Measurements from ENCODE around the gene ALOX5. TPM values are rescaled to one million over a fixed set of nuclear protein-coding genes. Genes with fewer than 3 reads are reported as not detected.

The ALOX5 gene
- total RNA-seq, 1 donor from 2014 or later, result 23.1 TPM

DNA sequence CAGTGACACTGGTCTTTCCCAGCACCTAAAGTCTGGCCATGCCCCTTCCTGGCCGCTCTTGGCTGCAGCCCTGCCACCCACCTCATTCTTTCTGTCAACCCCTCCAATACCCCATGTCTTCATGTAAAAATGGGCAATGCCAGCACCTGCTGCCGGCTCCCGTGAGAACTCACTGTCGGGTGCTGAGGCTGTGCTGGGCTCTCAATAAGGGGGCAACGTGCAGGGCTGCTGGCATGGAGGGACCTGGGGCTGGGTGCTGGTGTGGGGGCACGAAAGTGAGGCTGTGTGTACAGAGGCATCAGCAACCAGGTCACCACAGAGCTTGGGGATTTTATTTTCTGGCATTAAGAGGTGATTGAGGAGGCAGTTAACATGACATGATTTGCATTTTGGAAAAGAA, 65.3 kb downstream of the ALOX5 start:
- H3K9me3 ChIP-seq, result peaks cover 0 to 5% of the 10 kb centered on the region in 2 donors
- H3K4me1 ChIP-seq, result no peaks in the 10 kb centered on the region
- no peak overlapping the region for H3K4me3 ChIP-seq
- TF ChIP-seq, protein P1, sequence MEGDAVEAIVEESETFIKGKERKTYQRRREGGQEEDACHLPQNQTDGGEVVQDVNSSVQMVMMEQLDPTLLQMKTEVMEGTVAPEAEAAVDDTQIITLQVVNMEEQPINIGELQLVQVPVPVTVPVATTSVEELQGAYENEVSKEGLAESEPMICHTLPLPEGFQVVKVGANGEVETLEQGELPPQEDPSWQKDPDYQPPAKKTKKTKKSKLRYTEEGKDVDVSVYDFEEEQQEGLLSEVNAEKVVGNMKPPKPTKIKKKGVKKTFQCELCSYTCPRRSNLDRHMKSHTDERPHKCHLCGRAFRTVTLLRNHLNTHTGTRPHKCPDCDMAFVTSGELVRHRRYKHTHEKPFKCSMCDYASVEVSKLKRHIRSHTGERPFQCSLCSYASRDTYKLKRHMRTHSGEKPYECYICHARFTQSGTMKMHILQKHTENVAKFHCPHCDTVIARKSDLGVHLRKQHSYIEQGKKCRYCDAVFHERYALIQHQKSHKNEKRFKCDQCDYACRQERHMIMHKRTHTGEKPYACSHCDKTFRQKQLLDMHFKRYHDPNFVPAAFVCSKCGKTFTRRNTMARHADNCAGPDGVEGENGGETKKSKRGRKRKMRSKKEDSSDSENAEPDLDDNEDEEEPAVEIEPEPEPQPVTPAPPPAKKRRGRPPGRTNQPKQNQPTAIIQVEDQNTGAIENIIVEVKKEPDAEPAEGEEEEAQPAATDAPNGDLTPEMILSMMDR (IDR thresholded peaks at IDR 0.05), result no peak
- H3K27ac ChIP-seq, result no peak overlapping the region
- no peaks in the 10 kb centered on the region for H3K36me3 ChIP-seq
- DNase-seq (ENCODE audit: low spot score in 2 of 2), result no peak
- intact Hi-C loops (cut with DNase I), result no loop called here
- no peaks in the 10 kb centered on the region for H3K27me3 ChIP-seq

DNA sequence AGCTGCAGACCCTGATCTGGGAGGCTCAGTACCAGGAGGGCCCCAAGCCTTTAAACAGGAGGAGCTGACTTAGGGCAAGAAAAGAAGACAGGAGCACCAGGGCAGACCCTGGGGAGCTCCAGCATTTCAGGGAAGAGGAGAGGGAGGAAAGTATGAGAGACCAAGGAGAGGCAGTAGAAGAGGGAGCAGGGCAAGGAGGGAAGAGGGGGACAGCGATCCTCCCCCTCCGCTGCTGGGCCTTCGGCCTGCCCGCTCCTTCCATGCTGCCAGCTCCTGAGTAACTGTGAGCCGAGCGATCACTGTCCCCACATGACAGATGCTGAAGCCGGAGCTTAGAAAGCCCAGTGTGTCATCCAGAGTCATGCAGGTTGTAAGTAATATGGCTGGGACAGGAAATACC, 65.9 kb downstream of the ALOX5 start:
- intact Hi-C loops (cut with DNase I), result no loop called here
- no peak overlapping the region for H3K4me3 ChIP-seq
- H3K27ac ChIP-seq, result no peak overlapping the region
- no peak for DNase-seq (ENCODE audit: low spot score in 2 of 2)
- no peaks in the 10 kb centered on the region for H3K4me1 ChIP-seq
- no peaks in the 10 kb centered on the region for H3K27me3 ChIP-seq
- TF ChIP-seq, protein P1 (IDR thresholded peaks at IDR 0.05), result no peak
- H3K9me3 ChIP-seq, result peaks cover 0 to 5% of the 10 kb centered on the region in 2 donors
- no peaks in the 10 kb centered on the region for H3K36me3 ChIP-seq

DNA sequence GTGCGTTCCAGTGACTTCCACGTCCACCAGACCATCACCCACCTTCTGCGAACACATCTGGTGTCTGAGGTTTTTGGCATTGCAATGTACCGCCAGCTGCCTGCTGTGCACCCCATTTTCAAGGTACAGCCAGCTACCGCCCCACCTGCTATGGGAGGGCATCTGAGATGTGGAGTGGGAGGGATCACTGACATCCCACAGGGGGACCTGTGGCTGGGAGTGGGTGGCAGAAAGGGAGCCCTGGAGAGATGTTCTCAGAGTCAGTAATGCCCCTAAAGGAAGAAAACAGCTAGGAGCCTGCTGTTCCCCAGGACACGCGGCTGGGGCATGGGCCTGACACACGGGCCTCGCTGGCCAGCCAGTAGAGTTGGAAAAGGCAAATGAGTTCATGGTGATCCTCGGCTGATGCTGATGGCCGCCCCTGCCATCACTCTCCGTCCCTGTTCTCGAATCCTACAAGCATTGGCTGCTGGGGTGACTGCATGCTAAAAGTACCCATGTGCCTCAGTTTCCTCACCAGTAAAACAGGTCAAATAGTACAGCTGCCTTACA, 66.6 kb downstream of the ALOX5 start:
- Histone ChIP-seq H3K4me1 (no peaks in the 10 kb centered on the region), H3K4me3 (no peak overlapping the region), H3K27me3 (no peaks in the 10 kb centered on the region), H3K9me3 (peaks cover 0 to 5% of the 10 kb centered on the region in 2 donors), H3K36me3 (no peaks in the 10 kb centered on the region), H3K27ac (no peak overlapping the region)
- DNase-seq (ENCODE audit: low spot score in 2 of 2), result no peak
- TF ChIP-seq, protein P1 (IDR thresholded peaks at IDR 0.05), result no peak
- intact Hi-C loops (cut with DNase I), result no loop called here

DNA sequence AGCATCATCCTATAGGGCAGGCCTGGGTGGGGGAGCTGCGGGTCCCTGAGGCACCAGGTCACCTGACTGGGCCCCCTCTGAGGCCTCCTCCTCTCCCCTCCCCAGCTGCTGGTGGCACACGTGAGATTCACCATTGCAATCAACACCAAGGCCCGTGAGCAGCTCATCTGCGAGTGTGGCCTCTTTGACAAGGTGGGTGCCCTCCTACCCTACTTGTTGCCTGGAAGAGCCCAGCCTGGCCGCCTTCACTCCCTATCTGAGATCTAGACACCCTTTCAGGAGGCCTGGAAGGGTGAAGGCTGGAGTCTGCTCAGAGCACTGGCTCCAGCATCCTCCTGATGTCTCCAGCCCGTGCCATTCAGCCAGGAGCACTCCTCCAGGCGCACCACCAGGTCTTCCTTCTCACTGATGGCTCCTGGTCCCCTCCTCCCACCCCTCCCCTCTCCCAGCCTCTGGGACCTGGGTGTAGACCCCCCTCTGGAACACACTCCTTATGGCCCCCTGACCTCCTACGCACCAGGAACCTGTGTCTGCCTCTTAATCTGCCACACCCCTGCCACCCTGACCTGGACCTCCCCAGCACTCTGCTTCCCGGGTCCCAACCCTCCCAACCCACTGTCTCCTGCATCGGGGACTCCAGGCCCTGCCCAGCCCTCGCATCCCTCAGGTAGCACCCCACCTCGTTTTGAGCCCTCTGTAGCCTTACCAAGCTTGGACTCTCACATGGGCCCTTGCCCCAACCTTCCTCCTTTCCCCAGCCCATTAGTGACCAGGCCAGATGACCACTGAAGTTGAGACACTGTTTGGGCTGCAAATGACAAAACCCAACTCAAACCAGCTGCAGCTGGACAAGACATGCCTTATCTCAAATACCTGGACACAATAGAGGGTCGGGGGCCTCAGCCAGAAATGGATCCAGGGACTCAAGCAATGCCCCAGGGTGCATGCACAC, 67.5 kb downstream of the ALOX5 start:
- Histone ChIP-seq H3K36me3 (no peaks in the 10 kb centered on the region), H3K9me3 (peaks cover 0 to 2% of the 10 kb centered on the region in 2 donors), H3K4me3 (no peak overlapping the region), H3K27me3 (no peaks in the 10 kb centered on the region), H3K27ac (no peak overlapping the region), H3K4me1 (no peaks in the 10 kb centered on the region)
- no peak for DNase-seq (ENCODE audit: low spot score in 2 of 2)
- intact Hi-C loops (cut with DNase I), result no loop called here
- TF ChIP-seq, protein P1 (IDR thresholded peaks at IDR 0.05), result no peak

DNA sequence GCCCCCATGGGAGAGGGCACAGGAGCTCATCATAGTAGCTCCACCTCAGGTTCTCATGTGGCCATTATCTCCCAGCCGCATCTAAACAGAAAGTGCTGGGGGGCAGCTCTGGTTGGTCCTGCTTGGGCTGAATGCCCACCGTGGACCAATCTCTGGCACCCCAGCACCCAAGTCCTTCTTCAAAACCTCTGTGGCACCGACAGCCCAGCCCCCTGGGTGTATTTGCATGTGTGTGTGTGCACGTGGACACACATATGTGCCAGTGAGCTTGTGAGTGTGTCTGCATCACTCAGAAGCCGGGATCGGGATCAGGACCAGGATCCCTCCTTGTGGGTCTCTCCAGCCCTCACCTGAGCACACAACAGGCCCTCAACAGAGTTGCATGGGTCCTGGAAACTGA, 68.2 kb downstream of the ALOX5 start:
- H3K36me3 ChIP-seq, result no peaks in the 10 kb centered on the region
- no peaks in the 10 kb centered on the region for H3K27me3 ChIP-seq
- no peak for DNase-seq (ENCODE audit: low spot score in 2 of 2)
- H3K27ac ChIP-seq, result no peak overlapping the region
- TF ChIP-seq, protein P1 (IDR thresholded peaks at IDR 0.05), result no peak
- H3K9me3 ChIP-seq, result no peaks in the 10 kb centered on the region
- H3K4me1 ChIP-seq, result no peaks in the 10 kb centered on the region
- intact Hi-C loops (cut with DNase I), result no loop called here
- H3K4me3 ChIP-seq, result no peak overlapping the region

Measured in ascending aorta (tissue), 2 donors.